ENCODE measurements around the gene CARMIL1.

Gene CARMIL1

DNA sequence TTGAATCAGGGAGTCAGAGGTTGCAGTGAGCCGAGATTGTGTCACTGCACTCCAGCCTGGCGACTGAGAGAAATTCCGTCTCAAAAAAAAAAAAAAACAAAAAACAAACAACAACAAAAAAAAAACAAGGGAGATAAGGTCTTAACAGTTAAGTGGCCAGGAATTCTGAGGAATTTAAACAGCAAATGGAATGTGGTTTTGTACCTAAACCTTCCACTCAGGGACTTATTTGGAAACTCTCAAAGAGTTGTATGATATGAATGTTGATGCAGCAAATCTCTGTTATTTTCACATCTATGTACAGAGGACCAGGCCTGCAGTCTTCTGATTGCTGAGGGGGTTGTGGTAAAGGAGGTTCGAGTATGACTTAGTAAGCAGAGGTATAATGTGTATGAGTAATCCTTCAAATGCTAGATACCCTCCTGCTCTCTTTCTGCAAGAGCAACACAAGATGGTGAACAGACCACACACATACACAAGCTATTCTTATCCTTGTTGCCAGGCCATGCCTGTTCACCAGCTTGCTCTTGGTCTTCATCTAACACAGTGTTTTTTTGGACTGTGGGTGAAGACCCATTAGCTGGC is 197.9 kb downstream of the CARMIL1 start:
- DNase-seq (ENCODE audit: low spot score), result no peak

DNA sequence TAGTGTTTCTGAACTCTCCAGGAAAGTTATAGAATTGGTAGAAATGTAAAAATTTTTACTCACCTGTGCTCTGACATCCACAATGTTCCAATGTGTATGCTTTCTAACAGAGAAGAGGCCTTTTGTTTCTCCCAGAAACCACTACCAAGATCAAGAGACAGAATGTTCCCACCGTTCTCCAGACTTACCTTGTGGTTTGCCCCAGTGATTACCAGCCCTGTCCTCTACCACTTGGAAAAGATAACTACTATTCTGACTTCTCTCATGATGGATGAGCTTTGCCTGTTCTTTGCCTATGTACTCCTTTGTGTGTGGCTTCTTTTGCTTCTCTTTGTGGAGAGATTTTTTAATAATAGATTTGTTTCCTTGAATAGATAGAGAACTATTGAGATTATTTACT is 199.8 kb downstream of the CARMIL1 start:
- no peak for DNase-seq (ENCODE audit: low spot score)

DNA sequence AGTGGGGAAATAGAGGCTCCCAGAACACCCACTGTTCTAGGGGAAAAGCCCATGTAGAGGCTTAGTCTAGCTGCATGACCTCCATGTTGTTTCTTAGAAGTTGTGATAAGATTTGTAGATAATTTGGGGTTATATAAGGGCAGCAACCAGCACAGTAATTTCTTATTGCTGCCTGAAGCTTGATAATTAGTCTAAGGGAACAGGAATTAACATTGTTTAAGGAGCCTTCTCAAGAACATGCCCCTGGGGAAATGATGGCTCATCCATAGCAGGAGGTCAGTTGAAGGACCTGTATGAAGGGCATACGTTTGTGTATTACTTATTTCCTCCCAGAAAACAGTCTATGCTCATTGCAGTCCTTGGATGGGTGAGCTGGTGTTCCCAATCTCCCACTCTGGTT is 202.1 kb downstream of the CARMIL1 start:
- DNase-seq (ENCODE audit: low spot score), result no peak

DNA sequence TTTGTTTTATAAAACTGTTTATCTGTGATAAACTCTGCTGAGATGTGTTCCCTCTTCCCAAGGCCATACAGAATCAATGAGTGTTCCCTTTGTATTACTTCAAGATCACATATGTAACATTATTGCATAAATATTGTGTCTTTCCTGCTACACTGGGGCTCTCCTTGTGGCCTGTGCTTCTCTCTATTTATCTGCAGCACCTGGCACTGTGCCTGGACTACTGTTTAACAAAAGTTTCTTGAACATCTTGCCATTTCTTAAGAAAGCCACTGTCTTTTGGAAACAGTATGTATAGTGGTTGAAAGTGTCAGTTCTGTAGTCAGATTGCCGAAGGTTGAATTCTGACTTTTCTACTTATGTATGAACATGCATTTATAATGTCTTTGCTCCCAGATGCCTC is 203.8 kb downstream of the CARMIL1 start:
- DNase-seq (ENCODE audit: low spot score), result peak; percentile 33

DNA sequence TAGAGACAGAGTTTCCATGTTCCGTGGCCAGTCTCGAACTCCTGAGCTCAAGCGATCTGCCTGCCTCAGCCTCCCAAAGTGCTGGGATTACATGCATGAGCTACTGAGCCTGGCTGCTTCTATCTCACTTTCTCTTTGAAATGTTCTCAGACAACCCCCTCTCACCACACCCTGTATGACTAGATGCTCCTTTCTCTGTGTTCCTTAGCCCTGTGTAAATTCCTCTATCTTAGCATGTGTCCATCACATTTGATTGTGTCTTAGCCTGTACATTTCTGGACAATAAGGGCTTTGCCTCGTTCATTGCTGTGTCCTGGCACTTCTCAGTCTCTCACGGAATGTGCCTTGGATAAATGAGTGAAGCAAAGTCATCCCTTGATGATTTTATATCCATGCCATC is 204.8 kb downstream of the CARMIL1 start:
- no peak for DNase-seq (ENCODE audit: low spot score)

DNA sequence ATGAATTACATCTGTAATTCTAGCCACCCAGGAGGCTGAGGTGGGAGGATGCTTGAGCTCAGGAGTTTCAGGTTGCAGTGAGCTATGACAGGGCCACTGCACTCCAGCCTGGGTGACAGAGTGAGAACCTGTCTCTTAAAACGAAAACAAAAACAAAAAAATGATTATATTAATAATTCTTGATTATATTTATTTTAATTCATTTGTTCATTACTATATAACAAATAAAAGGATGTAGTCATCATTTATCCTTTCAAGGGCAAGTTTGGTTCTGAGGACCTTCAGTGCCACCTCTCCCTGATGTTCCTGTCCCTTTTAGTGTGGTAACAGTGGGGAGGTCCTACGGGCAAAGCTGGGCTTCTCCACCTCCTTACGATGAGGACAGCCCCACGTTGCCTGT is 205.7 kb downstream of the CARMIL1 start:
- DNase-seq (ENCODE audit: low spot score), result no peak

DNA sequence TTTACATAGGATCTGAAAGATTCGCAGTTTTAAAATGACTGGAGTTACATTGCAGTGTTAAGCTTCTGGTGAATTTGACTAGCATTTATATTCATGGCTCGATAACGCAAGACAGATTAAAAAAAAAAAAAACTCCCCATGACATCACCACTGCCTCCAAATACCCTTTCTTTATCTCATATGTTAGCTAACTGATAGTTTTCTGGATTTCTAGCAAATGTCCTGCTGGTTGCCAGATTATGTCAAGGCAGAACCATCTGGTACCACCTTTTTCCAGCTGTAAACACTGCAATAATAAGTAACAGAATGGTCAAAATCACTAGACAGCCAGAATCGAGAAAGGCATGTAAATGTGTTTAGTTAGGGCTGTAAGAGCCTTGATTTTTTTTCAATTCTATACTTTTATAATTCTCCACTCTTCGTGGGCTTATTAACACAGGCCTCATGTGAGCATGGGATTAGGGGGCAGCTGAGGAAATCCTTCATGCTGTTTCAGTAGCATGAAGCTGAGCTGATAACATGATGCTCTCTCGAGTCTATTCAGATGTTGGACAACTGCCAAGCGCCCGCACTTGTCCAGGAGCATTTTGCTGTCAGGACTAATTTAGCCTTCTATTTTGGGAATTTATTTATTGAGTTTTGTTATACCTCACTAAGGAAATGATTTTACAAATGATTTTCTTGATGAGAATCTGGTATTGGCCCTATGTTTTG is 206.8 kb downstream of the CARMIL1 start:
- peak; percentile 88 for DNase-seq (ENCODE audit: low spot score)

DNA sequence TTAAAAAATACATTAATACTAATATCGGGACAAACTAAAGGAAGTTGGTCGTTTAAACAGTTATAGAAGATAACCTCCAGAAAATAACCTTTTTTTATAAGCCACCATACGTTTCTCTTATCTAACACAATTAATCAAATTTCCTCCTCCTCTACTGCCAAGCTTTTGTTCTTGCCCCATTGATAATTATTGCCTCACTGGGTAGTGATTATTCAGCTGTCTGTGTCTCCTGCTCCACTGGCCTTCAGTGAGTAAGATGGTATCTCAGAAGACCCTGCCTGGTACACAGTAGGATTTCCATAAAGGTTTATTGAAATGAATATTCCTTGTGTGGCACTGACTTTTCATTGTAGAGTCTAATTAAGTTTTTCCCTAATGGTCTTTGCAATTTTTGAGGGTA is 207.4 kb downstream of the CARMIL1 start:
- no peak for DNase-seq (ENCODE audit: low spot score)

DNA sequence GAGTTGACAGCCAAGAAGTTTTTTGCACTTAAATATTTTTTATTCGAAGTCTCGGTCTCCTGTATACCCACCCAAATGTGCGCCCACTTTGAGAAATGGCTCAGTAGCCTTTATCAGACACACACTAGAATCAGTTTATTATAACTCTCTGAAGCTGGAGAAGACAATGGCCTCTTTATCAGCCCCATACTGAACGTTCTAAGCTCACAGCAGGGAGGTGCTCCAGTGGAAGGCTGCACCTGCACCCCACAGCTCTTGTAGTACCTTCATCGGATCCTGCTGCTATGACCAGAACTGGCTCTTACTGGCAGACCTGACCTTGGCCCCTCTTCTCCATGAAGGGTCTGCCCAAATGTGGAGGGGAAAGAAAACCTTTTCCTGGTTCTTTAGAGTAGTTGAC is 207.8 kb downstream of the CARMIL1 start:
- no peak for DNase-seq (ENCODE audit: low spot score)

DNA sequence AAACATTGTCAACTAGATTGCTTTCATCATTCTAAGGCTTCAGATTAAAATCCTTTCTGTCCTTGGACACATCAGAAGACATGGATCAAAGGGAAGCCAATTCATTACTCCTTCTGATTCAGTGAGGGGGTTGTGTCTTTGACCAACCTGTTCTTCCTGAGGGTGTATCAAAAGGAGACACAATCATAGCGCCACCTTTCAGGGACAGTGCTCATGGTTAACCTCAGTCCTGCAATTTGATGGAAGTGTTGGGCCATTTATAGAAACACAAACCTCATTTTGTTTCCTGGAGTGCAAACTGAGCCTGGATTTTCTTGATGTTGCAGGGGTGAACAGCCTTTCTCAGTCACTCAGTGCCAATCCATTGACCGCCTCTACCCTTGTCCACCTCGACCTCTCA is 209.0 kb downstream of the CARMIL1 start:
- DNase-seq (ENCODE audit: low spot score), result no peak

DNA sequence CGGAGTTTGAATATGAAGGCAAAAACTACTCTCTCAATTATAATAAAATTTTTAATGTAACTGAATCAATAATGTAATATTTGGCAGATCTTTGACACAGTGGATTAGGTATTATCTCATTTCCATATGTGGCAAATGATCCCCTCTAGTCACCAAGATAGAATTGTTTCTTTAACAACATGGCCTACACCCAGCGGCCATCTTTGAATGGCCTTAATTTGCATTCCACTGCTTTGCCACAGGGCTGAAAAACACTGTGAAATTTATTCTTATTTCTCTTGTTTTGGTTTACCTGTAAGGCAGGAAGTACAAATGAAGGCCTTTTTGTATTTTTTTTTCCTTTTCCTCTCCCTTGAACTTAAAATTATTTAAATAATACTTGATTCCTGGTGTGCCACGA is 210.2 kb downstream of the CARMIL1 start:
- no peak for DNase-seq (ENCODE audit: low spot score)

DNA sequence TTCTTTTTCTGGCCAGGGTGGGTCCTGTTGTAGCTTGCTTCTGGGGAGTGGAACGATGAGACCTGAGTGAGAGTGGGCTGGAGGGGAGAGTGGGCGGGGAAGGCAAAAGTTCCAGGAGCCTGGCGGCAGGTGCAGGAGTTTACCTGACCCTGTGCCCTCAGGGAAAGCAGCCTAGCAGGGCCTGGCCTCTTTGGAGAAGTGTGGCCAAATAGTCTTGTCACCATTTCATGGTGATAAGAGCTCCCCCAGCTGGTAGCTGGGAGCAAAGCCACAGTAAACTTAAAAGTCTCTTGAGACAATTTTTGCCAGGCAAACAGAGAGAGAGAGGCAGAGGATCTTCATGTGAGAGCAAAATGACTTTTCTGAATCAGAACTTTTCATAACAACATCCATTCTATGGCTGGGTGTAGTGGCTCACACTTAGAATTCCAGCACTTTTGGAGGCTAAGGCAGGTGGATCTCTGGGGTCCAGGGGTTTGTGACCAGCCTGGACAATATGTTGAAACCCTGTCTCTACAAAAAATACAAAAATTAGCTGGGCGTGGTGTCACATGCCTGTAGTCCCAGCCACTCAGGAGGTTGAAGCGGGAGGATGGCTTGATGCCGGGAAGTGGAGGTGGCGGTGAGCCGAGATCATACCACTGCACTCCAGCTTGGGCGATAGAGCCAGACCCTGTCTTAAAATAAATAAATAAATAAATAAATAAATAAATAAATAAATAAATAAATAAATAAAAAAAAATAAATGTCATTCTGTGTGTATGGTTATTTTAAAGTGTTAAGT is 211.0 kb downstream of the CARMIL1 start:
- peak; percentile 86 for DNase-seq (ENCODE audit: low spot score)

DNA sequence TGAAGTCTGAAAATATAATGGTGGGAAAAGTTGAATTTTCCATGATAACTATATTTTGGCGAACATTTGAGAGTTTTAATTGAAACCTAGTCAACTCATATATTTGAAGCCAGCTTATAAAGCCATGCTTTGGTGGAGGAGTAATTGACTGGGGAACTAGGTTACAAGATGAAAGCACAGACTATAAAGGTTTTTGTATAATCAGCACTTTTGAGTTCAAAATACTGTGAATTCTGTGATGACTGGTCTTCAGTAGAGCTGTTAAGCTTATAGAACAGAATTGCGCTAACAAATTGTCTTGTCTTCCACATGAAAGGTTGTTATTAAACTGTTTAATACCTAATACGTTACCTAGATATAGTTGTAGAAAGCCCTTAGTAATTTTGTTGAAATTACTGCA is 213.8 kb downstream of the CARMIL1 start:
- no peak for DNase-seq (ENCODE audit: low spot score)

DNA sequence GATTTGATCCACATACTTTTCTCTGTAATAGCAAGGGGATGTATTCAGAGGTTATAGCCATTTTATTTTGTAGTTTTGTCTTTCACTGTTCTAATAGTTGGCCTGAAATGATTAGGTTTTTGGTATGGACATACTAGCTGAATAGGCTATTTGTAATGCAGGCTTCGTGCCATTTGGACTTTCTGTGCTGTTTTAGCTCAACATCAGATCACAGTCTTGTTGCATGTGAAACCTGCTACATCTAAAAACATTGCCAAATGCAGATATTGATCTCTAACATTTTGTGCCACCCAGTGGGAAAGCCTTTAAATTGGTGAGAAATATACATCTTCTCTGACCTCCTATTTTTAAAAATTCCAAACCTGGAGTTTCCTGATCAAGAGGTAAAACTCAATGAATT is 215.3 kb downstream of the CARMIL1 start:
- no peak for DNase-seq (ENCODE audit: low spot score)

DNA sequence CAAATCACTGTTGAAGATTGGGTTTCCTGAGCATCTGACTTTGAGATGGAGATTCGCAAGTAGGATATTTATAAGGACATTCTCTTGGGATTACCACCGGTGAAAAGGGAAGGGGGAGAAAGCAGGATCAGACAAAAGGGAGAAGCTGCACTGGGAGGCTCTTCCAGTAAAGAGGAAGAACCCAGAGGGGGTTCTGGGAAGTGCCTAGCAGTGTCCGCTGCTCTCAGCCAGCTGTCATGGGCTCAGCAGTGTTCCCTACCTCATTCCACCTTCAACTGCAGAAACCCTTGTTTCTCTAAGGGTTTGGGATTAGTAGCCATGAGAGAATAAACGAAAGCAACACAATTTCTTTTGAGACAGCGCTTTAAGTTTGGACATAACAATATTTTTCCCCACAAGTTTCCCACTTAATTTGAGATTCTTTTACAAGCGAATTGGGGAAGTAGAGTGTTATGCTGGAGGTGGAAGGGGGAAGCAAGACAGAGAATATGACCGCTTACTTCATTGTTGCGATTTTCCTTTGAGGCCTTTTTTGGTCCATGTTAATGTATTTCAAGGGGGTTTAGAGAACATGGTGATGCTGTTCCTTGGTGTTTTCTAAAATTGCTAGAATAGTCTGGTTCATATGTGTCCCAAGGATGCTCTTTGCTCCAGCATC is 218.3 kb downstream of the CARMIL1 start:
- DNase-seq (ENCODE audit: low spot score), result no peak

DNA sequence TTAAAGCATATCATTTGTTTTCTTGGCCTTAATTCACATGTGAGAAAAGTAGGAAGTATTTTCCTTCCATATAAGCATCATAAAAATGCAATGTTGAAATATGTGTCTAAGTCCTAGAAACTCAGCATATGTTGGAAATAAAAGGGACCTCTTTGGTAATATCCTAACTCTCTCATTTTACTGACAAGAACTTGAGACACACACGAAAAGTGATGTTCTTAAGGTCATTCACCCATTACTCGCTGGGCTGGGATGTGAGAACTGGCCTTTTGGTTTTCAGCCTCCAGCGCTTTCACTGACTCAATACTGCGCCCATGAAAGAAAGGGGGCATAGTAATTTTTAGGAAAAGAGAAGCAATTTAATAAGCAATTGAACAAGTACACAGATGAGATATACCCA is 219.3 kb downstream of the CARMIL1 start:
- no peak for DNase-seq (ENCODE audit: low spot score)

DNA sequence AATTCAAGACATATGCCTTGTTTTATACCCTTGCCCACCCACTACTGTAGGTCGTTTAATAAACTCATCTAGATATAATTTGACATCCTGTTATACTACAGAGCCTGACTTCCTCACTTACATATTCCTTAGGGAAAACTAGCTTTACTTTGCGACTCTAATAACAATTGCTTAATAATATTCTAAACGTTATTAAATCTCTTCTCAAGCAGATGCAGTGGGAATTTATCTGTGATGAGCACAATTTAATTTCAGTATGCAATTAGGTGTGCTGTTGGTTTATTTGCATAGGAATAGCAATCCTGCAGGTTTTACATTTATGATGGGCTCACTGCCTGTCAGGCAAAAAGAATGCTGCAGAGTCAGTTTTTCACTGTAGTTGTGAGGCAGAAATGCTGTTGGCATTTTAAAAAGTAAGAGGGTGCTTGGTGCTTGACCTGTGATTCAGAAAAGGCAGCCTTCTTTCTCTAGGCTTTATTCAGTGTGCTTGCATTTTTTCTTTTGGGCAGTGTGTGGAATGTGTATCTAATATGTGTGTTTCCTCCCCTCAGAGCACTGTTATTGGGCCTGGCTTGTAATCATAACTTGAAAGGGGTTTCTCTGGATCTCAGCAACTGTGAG is 220.6 kb downstream of the CARMIL1 start:
- DNase-seq (ENCODE audit: low spot score), result no peak

DNA sequence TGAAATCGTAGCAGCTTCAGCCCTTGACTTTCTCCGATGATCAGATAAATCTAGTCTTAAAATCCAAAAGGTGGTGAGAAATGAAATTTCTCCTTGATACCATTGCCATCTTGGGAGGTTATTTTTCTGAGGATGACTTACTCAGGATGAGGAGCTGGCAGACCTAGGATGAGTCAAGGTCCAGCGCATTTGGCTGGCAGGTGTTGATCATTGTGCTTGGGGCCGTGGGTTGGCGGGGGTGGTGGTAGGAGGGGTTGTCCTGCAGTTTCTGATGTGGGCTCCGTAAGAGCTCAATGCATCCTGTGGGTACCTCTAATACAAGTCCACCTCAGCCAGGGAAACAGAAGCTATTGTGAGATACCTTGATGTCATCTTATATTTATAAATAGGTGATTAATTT is 224.5 kb downstream of the CARMIL1 start:
- DNase-seq (ENCODE audit: low spot score), result no peak

DNA sequence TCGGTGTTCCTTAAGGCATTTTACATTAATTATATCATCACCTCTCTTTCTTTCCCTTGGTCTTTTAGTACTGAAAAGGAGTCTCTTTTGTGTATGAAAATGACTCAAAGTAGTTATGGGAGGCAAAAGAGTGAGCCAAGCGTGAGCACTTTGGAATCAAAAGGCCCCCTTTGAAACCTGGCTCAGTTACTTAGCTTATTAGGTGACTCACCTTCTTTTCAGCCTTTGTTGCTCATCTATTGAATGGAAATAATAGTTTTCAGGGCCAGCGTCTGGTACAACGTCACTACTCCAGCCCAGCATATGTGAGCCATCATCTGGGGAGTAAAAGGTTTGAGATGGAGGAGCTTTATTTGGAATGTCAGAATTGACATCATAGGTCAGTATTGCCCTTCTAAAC is 225.5 kb downstream of the CARMIL1 start:
- DNase-seq (ENCODE audit: low spot score), result no peak

DNA sequence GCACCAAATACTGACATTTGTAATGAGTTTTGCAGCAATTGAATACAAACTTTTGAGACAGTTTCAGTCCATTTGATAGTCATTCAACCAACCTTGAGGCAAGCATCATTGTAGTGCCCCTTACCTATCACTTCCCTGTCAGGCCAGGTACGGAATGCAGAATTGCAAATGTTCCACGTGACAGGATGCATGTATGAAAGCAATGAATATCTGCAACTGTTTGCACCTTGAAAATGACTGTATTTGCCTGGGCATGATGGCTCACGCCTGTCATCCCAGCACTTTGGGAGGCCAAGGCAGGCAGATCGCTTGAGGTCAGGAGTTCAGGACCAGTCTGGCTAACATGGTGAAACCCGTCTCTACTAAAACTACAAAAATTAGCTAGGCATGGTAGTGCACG is 226.8 kb downstream of the CARMIL1 start:
- DNase-seq (ENCODE audit: low spot score), result no peak

DNA sequence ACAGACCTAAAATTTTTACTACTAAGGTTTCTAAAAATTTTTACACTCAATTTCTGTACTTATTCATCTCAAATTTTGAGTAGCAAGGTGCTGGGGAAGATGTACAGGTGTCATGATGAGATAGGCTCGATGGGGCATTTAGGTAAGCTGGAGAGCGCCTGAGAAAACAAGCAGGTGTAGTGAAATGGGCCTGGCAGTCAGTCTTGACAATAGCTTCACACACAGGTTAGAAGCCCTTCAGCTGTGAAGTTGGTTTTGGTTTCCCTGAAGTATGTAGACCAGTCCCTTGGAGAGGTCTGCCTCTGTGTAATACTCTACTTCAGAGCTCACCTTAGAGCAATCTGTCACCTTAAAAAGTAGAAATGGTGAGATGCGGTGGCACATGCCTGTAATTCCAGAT is 228.9 kb downstream of the CARMIL1 start:
- DNase-seq (ENCODE audit: low spot score), result no peak

DNA sequence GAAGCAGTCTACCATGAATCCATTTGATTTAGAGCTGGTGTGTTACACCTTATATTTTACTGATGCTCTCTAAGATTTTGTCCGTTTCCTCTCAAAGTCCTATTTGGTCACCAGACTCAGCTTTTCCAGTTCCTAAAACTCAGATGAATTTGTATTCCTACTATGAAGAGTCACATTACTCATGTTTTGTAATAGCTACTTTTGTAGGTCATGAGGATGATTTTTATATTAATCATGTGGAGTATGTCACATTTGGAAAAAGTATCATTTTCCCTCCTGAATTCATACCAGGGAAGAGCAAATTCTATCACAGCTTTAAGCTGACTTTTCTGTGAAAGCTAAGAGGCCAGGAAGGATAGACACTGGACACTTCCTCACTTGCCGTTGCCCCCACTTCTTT is 232.2 kb downstream of the CARMIL1 start:
- no peak for DNase-seq (ENCODE audit: low spot score)

DNA sequence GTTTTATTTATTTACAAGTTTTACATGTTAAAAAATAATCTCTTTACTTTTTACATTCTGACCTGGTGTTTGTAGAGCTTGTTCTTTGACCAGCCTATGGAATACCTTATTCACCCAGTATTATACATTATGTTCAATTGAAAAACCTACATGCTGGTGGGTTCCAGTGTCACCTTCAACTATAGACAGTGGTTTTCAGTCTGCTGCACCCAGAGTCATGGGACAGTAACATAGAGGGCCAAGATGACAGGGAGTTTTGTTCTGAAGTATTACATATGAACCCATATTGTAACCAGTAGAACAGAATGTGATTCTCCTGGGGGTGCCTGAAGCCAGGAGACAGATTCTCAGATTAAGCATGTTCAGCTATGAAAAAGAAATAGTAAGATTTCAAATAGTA is 233.4 kb downstream of the CARMIL1 start:
- DNase-seq (ENCODE audit: low spot score), result no peak
